Measurements from ENCODE around the gene SV2C. TPM values are rescaled to one million over a fixed set of nuclear protein-coding genes. Genes with fewer than 3 reads are reported as not detected.

SV2C gene
- total RNA-seq, 1 donor from 2014 or later, result 3.4 TPM

DNA sequence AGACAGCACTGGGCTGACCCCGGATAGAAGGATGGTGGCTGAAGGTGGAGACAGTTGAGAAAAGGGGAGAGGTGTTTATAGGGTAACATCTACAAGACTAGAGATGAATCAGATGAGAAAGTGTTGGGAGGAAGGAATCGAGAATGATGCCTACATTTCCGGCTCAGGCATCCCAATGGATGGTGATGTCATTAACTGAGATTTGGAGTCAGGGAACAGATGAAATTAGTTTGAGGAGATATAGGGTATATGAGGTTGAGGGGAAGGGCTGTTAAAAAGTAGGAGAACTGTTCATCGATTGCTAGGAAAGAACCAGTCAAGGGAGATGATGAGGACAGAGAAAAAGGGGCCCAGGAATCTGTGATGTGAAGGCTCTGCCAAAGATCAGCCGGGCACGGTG is 295.2 kb downstream of the SV2C start:
- no peak overlapping the region for H3K27ac ChIP-seq
- no peaks in the 10 kb centered on the region for H3K36me3 ChIP-seq
- intact Hi-C loops (cut with DNase I), result no loop called here
- H3K9me3 ChIP-seq, result no peaks in the 10 kb centered on the region
- H3K4me1 ChIP-seq, result no peaks in the 10 kb centered on the region
- H3K4me3 ChIP-seq, result no peak overlapping the region
- no peaks in the 10 kb centered on the region for H3K27me3 ChIP-seq
- no peak for TF ChIP-seq POLR2AphosphoS5 (IDR thresholded peaks at IDR 0.05; ENCODE audit: insufficient read depth in 1 of 2, low read depth in 1 of 2)
- no peak for TF ChIP-seq POLR2A (IDR thresholded peaks at IDR 0.05)
- TF ChIP-seq, protein P1, sequence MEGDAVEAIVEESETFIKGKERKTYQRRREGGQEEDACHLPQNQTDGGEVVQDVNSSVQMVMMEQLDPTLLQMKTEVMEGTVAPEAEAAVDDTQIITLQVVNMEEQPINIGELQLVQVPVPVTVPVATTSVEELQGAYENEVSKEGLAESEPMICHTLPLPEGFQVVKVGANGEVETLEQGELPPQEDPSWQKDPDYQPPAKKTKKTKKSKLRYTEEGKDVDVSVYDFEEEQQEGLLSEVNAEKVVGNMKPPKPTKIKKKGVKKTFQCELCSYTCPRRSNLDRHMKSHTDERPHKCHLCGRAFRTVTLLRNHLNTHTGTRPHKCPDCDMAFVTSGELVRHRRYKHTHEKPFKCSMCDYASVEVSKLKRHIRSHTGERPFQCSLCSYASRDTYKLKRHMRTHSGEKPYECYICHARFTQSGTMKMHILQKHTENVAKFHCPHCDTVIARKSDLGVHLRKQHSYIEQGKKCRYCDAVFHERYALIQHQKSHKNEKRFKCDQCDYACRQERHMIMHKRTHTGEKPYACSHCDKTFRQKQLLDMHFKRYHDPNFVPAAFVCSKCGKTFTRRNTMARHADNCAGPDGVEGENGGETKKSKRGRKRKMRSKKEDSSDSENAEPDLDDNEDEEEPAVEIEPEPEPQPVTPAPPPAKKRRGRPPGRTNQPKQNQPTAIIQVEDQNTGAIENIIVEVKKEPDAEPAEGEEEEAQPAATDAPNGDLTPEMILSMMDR (IDR thresholded peaks at IDR 0.05), result no peak
- no peak for DNase-seq (ENCODE audit: extremely low spot score in 2 of 2)

DNA sequence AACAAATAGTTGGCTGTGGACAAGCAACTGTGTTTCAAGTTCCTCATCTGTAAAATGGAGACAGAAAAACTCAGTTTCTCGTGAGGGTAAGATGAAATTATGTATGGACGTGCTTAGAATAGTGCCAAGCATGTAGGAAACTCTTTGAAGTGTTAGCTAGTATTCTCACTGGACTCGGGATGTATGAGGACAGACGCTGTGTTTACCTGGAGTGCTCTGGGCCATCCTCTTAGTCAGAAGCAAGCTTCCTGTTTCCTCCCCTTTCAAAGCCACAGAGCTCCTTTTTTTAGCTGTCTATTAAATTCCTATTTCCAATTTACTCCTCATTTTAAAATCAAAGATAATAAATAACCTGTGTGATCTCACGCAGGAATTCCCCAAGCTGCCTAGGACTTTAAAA is 296.1 kb downstream of the SV2C start:
- DNase-seq (ENCODE audit: extremely low spot score in 2 of 2), result no peak
- Histone ChIP-seq H3K27me3 (no peaks in the 10 kb centered on the region), H3K4me3 (no peak overlapping the region), H3K36me3 (no peaks in the 10 kb centered on the region), H3K9me3 (no peaks in the 10 kb centered on the region), H3K4me1 (no peaks in the 10 kb centered on the region), H3K27ac (no peak overlapping the region)
- intact Hi-C loops (cut with DNase I), result no loop called here
- TF ChIP-seq POLR2A (IDR thresholded peaks at IDR 0.05), result no peak
- TF ChIP-seq, protein P1 (IDR thresholded peaks at IDR 0.05), result no peak

DNA sequence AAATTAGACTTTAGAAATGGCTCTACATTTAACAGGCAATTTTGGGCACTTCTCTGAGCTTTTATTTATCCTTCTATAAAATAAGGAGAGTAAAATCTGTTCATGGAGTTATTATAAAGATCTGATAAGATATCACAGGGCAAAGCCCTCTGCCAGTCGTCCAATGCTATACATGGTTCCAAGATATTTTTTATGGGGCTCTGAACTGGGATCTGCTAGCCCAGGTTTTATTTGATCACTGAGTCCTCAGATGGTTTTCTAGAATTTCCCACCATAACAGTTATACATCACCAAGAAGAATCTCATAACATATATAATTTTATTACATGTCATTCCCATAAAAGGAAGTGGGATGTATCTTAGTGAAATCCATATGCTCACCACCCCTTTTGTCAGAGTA is 296.7 kb downstream of the SV2C start:
- no peak for DNase-seq (ENCODE audit: extremely low spot score in 2 of 2)
- Histone ChIP-seq H3K27me3 (no peaks in the 10 kb centered on the region), H3K4me1 (no peaks in the 10 kb centered on the region), H3K4me3 (no peak overlapping the region), H3K36me3 (no peaks in the 10 kb centered on the region), H3K27ac (no peak overlapping the region), H3K9me3 (no peaks in the 10 kb centered on the region)
- TF ChIP-seq POLR2AphosphoS5 (IDR thresholded peaks at IDR 0.05; ENCODE audit: insufficient read depth in 1 of 2, low read depth in 1 of 2), result no peak
- TF ChIP-seq POLR2A (IDR thresholded peaks at IDR 0.05), result no peak
- TF ChIP-seq, protein P1 (IDR thresholded peaks at IDR 0.05), result no peak
- intact Hi-C loops (cut with DNase I), result no loop called here

DNA sequence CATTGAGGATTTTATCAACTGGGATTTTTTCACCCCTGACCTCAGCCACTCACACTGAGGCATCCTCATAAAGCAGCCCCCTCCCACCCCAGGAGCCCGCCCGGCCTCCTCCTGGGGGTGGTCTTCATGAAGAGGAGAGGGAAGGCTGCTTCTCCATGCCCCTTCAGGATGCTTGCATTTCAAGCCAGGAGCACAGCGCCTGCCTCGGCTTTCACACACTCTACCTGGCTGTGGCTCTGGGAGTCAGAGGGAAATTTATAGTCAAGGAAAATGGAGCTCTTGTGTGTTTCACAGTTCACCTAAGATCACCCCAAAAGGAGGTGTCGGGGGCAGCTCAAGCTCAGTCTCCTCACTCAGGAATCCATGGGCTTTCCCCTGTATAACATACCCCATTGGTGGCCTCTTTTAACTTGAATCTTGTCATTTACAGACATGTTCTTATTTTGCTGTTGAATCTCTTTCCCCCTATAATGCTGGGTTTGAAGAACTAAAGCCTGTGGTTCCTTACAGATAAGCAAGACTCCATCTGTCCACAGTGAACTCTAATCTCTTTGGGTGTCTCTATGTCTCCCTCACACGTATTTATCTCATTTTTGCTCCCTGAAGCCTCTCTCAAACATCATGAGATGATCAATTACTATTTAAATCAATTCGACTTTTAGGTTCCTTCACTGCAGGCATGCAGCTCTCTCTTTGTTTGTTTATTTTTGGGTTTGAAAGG is 297.3 kb downstream of the SV2C start:
- H3K27me3 ChIP-seq, result no peaks in the 10 kb centered on the region
- no peaks in the 10 kb centered on the region for H3K9me3 ChIP-seq
- no peaks in the 10 kb centered on the region for H3K36me3 ChIP-seq
- intact Hi-C loops (cut with DNase I), result no loop called here
- TF ChIP-seq, protein P1 (IDR thresholded peaks at IDR 0.05), result no peak
- no peak for TF ChIP-seq POLR2AphosphoS5 (IDR thresholded peaks at IDR 0.05; ENCODE audit: insufficient read depth in 1 of 2, low read depth in 1 of 2)
- TF ChIP-seq POLR2A (IDR thresholded peaks at IDR 0.05), result no peak
- no peak overlapping the region for H3K27ac ChIP-seq
- DNase-seq (ENCODE audit: extremely low spot score in 2 of 2), result no peak
- no peaks in the 10 kb centered on the region for H3K4me1 ChIP-seq
- H3K4me3 ChIP-seq, result no peak overlapping the region

DNA sequence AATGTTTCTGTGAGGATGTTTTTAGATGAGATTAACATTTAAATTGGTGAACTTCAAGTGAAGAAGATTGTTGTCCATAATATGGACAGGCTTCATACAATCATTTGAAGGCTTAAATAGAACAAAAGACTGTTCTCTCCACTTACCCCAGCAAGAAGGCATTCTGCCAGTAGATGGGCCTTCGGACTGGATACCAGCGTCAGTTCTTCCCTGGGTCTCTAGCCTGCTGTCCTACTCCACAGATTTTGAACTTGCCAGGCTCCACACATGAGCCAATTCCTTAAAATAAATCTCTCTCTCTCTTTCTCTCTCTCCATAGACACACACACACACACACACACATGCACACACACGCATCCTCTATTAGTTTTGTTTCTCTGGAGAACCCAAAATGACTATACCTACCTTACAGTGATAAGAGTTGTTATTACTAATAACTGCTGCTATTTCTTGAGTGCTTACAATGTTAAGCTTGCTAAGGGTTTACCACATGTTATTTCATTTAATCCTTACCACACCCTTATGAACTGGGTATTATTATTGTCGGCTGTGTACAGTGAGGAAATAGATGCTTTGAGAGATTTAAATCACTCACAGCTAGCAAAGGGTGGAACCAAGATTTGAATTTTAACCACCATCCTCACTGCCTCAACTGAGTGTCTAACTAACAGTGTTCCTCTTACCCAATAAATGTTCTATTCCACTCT is 300.1 kb downstream of the SV2C start:
- Histone ChIP-seq H3K4me1 (peaks cover 4% of the 10 kb centered on the region), H3K4me3 (no peak overlapping the region), H3K36me3 (no peaks in the 10 kb centered on the region), H3K9me3 (no peaks in the 10 kb centered on the region), H3K27ac (no peak overlapping the region), H3K27me3 (no peaks in the 10 kb centered on the region)
- DNase-seq (ENCODE audit: extremely low spot score in 2 of 2), result no peak
- TF ChIP-seq, protein P1 (IDR thresholded peaks at IDR 0.05), result no peak
- no peak for TF ChIP-seq POLR2AphosphoS5 (IDR thresholded peaks at IDR 0.05; ENCODE audit: insufficient read depth in 1 of 2, low read depth in 1 of 2)
- TF ChIP-seq POLR2A (IDR thresholded peaks at IDR 0.05), result no peak
- intact Hi-C loops (cut with DNase I), result no loop called here

All from vagina (tissue), 2 donors.